IPS-NIHi7 (cell line): Measurements from ENCODE around the gene HYAL3.
A peak's percentile ranks its signal among the peaks of the same experiment; 100 is the strongest.
"Not testable (repeated sequence)": the region's sequence is repeated elsewhere in the genome, so short reads cannot be mapped to it uniquely, and the experiment has no call there.

Experiments used
- DNase-seq: peaks from one replicate; pipeline ENCODE4 v3.0.0; 2012; ENCODE audit warnings: mixed read lengths; ENCODE audit errors: extremely low spot score

Gene HYAL3

GRCh38 chr3:50271314-50271936 lies 27.8 kb downstream of the HYAL3 start:
- DNase-seq = no peak

DNA sequence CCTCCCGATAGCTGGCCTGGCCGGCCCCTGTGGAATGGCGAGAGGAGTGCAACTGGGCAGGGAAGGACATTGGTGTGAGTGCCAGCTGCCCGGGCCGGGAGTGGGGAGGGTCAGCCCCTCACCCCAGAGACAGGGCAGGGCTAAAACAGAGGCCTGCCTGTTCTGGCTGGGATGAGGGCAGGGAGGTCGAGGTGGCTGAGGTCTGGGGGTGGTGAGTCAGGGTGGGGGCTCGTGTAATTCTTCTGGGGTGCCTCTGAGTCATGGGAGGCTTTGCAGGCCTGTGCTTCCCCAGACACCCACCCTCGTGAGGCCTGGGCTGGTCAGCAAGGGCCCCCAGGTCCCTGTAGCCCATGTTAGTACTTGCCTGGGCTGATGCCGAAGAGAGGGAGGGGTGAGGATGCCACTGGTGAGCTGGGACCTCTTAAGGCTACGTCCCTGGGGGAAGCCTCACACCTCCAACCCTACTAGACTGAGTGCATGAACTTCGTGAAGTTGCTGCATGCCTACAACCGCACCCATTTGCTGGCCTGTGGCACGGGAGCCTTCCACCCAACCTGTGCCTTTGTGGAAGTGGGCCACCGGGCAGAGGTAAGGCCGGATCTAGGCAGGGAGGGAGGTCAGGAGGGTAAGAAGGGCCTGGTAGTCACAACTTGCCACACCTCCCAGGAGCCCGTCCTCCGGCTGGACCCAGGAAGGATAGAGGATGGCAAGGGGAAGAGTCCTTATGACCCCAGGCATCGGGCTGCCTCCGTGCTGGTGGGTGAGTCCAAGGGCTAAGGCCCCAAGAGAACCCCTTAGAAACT lies 28.6 kb downstream of the HYAL3 start:
- no peak for DNase-seq

GRCh38 chr3:50269977-50270413 lies 29.2 kb downstream of the HYAL3 start:
- DNase-seq = no peak

GRCh38 chr3:50269460-50269859 lies 29.7 kb downstream of the HYAL3 start:
- DNase-seq = no peak

- DNase-seq = no peak
These were observed 30.3 kb downstream of the HYAL3 start, which contains the start of gene SEMA3B for GRCh38 chr3:50268703-50269451. SEMA3B (plus strand) TSS chr3:50269147; CDS start chr3:50269241, 94 bp downstream.

GRCh38 chr3:50268276-50268675 lies 30.9 kb downstream of the HYAL3 start:
- DNase-seq = no peak

DNA sequence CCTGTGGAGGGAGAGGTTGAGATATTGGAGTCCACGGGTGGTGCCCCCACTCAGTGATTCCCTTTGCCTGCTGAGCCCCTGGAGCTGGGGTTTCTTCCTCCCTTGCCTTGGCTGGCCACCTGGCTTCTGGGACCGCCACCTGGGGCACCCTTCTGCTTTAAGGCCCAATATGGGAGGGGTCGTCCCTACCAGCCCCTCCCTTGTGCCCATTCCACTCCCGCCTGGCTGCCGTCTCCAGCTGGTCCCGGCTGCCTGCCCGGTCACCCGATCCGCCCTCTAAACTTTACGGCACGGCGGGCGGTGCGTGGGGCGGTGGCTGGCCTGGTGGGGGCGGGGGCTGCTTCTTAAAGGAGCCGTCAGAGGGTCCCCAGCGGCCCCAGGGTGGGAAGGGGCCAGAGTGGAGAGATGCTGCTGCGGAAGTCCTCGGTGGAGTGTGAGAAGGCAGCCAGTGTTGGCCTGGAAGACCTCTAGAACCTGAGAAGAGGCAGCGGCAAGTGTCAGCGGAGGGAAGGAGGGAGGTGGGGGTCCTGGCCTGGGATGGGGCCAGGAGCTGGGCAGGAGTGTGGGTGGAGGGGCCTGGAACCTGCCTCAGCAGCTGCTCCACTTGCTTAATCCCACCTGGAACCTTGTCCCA lies 31.8 kb downstream of the HYAL3 start:
- DNase-seq = peak; percentile 45

DNA sequence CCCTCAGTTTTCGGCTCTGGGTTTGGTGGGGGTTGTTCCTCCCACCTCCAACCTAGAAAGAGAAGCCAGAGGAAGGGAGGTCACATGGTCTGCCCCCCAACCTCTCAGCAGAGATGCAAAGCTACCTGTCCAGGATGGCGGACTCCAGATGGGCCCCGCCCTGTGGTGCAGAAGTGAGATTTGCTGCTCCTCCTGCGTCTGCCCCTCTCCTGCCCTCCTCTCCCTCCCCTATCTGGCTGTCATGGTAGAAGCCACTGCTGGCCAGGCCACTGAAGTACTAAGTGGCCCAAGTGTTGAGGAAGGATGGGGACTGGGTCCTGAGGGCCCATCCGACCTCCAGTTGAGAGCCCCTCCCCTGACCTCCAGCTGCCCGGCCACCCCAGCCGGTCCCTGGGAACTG lies 32.4 kb downstream of the HYAL3 start:
- no peak for DNase-seq

DNA sequence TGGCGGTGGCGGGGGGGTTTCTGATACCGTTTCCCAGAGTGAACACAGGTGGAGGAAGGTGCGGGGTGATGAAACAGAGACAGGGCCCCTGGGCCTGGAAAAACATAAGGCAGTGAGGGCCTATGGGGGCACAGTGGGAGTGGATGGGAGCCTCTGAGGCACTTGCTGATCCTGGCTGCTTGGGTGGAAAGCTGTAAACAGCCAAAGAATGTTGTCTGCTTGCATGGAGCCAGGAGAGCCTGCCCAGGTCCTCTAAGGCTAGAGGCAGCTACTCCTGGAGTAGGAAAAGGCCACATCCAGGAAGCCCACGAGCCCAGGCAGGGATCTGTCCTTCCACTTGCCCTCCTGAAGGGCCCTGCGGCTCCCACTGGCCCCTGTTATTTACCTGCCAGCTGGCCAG lies 33.2 kb downstream of the HYAL3 start:
- DNase-seq = no peak

DNA sequence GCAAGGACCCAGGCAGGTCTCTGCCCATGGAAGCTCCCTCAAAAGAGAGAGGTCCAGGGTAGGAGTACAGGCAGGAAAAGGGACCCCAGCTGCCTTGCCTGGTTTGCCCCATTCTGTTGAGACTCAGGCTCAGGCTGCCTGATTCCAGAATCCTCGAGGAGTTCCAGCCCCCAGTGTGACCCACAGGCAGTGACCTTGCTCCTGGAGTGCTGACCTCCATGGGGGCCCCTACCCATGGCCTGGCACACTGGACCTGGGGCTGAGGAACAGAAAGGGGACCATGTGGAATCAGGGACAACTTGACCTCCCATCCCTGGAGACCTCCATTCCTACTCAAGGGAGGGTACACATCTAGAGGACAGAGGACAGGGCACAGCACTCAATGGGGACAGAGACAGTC lies 33.6 kb downstream of the HYAL3 start:
- no peak for DNase-seq

- peak; percentile 94 for DNase-seq
These were observed 34.2 kb downstream of the HYAL3 start for GRCh38 chr3:50264964-50265485.

GRCh38 chr3:50264383-50264963 lies 34.7 kb downstream of the HYAL3 start:
- peak; percentile 83 for DNase-seq

- no peak for DNase-seq
These were observed 35.5 kb downstream of the HYAL3 start for GRCh38 chr3:50263478-50264382.

GRCh38 chr3:50262778-50263177 lies 36.4 kb downstream of the HYAL3 start:
- no peak for DNase-seq

- not testable (repeated sequence) for DNase-seq
These were observed 37.0 kb downstream of the HYAL3 start for GRCh38 chr3:50262200-50262599.

- DNase-seq = no peak
These were observed 37.7 kb downstream of the HYAL3 start for GRCh38 chr3:50261505-50261904.

DNA sequence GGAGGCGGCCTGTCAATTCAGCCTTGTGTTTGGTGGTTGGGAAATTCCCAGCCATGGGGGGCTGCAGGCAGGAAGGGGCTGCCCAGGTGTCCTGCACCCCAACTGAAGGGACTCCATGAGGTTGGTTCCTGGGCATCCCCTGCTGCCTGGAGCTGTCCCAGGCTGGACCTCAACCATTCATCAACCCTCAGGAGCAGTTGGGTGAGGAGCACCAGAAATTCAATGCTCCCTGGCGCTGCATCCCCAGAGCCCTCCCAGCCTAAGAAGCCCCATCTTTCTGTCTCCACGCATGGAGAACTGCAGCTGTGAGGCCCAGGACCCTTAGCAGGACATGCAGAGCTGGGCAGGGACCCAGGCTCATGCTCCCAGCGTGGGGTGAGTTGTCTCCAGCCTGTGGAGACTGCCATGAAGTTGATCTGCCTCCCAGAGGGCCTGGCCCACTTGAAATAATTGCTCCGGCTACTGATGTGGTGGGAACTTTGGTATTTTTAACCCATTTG lies 38.2 kb downstream of the HYAL3 start:
- no peak for DNase-seq

DNA sequence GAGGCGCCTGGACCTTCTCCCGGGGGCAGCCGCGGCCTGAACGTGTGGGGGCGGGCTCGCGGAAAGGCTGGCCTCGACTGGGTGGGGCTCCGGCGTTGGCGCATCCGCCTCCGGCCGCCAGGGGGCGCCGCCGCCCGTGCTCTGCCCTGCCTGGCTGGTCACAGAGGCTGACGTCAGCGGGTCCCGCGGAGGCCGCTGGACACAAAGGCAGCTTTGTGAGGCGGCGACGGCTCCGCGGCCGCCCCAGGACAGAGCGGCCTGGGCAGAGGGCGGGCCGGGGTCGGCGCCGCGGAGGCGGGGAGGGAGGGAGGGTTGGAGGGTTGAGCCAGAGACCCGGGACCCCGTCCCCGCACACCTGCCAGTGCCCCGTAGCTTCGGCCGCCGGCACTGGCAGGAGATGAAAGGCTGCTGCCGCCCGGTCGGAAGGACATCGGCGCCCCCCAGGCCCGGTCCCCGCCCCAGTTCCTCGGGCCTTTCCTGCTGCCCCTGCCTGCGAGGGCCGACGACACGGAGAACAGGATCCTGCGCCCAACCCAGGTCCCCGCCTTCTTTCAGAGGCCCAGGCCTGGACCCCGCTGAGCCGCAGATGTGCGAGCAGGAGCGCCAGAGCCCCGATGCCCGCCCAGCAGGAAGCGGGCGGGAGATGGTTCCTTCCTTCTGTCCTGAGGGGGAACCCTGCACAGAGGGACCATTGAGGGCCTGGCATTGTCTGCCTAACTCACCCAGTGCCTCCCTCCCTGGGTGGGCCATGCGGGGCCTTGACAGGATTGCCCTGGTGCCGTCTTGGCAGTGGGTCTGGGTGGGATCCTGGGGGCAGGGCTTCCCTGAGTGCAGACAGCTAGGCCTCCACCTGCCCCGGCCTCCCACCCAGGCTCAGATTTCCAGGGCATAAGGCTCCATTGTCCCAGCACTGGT lies 38.9 kb downstream of the HYAL3 start:
- DNase-seq = peak; percentile 91

DNA sequence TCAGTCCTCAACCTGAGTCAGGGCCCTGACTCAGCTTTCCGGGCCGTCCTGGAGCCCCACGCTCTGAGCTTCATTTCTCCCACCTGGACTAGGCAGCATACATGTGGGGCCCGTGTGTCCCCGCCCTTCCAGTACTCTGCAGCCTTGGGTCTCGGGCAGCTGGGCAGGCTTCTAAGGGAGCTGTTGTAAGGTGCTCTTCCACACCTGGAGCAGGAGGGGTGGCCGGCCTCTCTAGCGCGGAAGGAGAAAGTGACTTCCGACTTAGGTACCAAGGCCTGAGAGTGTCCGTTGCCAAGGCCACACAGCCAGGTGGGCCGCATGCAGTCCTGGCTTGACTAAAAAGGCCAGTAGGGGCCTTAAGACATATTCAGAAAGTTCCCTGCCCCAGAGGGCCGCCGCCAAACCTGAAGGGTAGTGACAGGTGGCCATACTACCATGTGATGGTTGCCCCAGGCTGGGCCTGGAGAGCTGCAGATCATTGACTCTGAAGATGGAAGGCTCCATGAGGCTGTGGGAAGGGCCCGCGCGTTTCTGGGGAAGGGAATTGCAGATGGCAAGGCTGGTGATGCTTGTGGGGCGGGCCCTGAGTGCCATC lies 39.7 kb downstream of the HYAL3 start:
- DNase-seq = no peak
